GM12878 (cell line): ENCODE measurements around the gene ELOA. TPM values are rescaled to one million over a fixed set of nuclear protein-coding genes. Genes with fewer than 3 reads are reported as not detected.
"Not testable (repeated sequence)": the region's sequence is repeated elsewhere in the genome, so short reads cannot be mapped to it uniquely, and the experiment has no call there.

Source experiments
- ATAC-seq: fragments of 200-7000 bp; cut with Tn5 transposase; 3 replicates; pipeline ENCODE4 v1.9.1; 2020; ENCODE audit warnings: mild to moderate bottlenecking, moderate library complexity
- BruUV-seq: library from RNA; stranded (reverse); fragments of 400-500 nt; replicated peaks from 2 replicates; lab custom pipeline; 2021; lab: Mats Ljungman, UMichigan
- CTCF ChIA-PET: fragments of 300-600 bp; sonication (Branson Sonifier 250); formaldehyde crosslinking; extraction: SDS; loops from one replicate; lab custom pipeline; 2021; ENCODE audit warnings: inconsistent platforms; lab: Yijun Ruan, JAX
- POLR2A ChIA-PET: fragments of 350-600 bp; formaldehyde crosslinking; extraction: SDS; loops from one replicate; lab custom pipeline; 2021; ENCODE audit warnings: inconsistent platforms; lab: Charles Lee
- RAD21 ChIA-PET: fragments of 300-600 bp; sonication (Branson Sonifier 250); formaldehyde crosslinking; loops from one replicate; lab custom pipeline; 2023; ENCODE audit warnings: antibody characterized with exemption; ENCODE audit not compliant: unreplicated experiment; lab: Charles Lee
- SMC1A ChIA-PET: fragments of 300-600 bp; sonication (Branson Sonifier 250); formaldehyde crosslinking; loops from one replicate; lab custom pipeline; 2023; ENCODE audit not compliant: unreplicated experiment, uncharacterized antibody; lab: Charles Lee
- DNase-seq: peaks from one replicate; pipeline ENCODE4 v3.0.0-alpha.2; 2011; ENCODE audit warnings: low read depth, low spot score
- FAIRE-seq: peaks from 3 replicates; lab custom pipeline; 2011; peaks lifted over from hg19 to GRCh38; lab: Jason Lieb, UNC
- H2AFZ ChIP-seq: 2 replicates; pipeline ENCODE4 v1.6.0; 2011; ENCODE audit warnings: low read depth, low read length, control low read depth; ENCODE audit not compliant: control insufficient read depth
- H3K27ac ChIP-seq: 2 replicates; pipeline ENCODE4 v1.5.1; 2011; ENCODE audit warnings: control low read depth; ENCODE audit not compliant: control insufficient read depth, insufficient read depth
- H3K27me3 ChIP-seq, 2 experiments: replicated peaks in 1 of 2; 2 replicates each; pipeline versions ENCODE4 v1.6.0 to v1.6.1; 2011; ENCODE audit warnings: low read length in 1 of 2; ENCODE audit not compliant: control insufficient read depth in 2 of 2, insufficient read depth in 2 of 2
- H3K36me3 ChIP-seq, 2 experiments: 2 replicates each; pipeline ENCODE4 v1.5.1; 2011; ENCODE audit warnings: low read length in 1 of 2; ENCODE audit not compliant: control insufficient read depth in 2 of 2, insufficient read depth in 2 of 2
- H3K4me1 ChIP-seq: 2 replicates; pipeline ENCODE4 v1.6.1; 2011; ENCODE audit warnings: mild to moderate bottlenecking, low read length, moderate library complexity, mixed read lengths; ENCODE audit not compliant: control insufficient read depth, insufficient read depth
- H3K4me2 ChIP-seq: 2 replicates; pipeline ENCODE4 v1.6.0; 2011; ENCODE audit warnings: control low read depth; ENCODE audit not compliant: control insufficient read depth, insufficient read depth
- H3K4me3 ChIP-seq: fragments of 200-600 bp; sonication (generic); 2 replicates; pipeline ENCODE4 v1.5.1; 2016
- H3K79me2 ChIP-seq: 2 replicates; pipeline ENCODE4 v1.6.0; 2011; ENCODE audit warnings: low read length; ENCODE audit not compliant: control insufficient read depth, insufficient read depth
- H3K9ac ChIP-seq: 2 replicates; pipeline ENCODE4 v1.8.0; 2011; ENCODE audit warnings: low read length, control low read depth, mixed read lengths; ENCODE audit not compliant: control insufficient read depth, insufficient read depth
- H3K9me3 ChIP-seq: replicated peaks from 3 replicates; pipeline ENCODE4 v1.5.1; 2011; ENCODE audit warnings: mild to moderate bottlenecking, low read length; ENCODE audit not compliant: control insufficient read depth, insufficient read depth
- H4K20me1 ChIP-seq: 2 replicates; pipeline ENCODE4 v1.6.0; 2011; ENCODE audit not compliant: control insufficient read depth, insufficient read depth
- KAT2A ChIP-seq: conservative IDR thresholded peaks from 2 replicates; pipeline ENCODE4 v1.6.1; 2011; ENCODE audit warnings: low read depth, low read length; ENCODE audit not compliant: control insufficient read depth
- SMC3 ChIP-seq: IDR thresholded peaks from 2 replicates; pipeline ENCODE4 v1.6.1; 2011; ENCODE audit warnings: low read length, improper control_type of control experiment, borderline replicate concordance
- WGBS: methylation state at CpG from one replicate; pipeline ENCODE4 v1.1.6; 2016; ENCODE audit warnings: low lambda C conversion rate; ENCODE audit not compliant: insufficient replicate concordance, insufficient coverage; ENCODE audit errors: missing lambda C conversion rate; 5-methylcytosine and 5-hydroxymethylcytosine counted together
- in situ Hi-C: fragments of 300-500 bp; cut with MboI; formaldehyde crosslinking; loops from 9 replicates; pipeline ENCODE4 v1.14.3; 2018; ENCODE audit warnings: mixed read lengths
- intact Hi-C: fragments of 100-400 bp; cut with micrococcal nuclease; formaldehyde crosslinking; loops from one replicate; pipeline ENCODE4 v1.14.2; 2022; ENCODE audit not compliant: unreplicated experiment
- polyA plus RNA-seq, 11 experiments: library from polyadenylated mRNA; depleted of rRNA in 4 of 11; unstranded in 6 of 11; stranded (reverse) in 5 of 11; fragments of >200 nt; fragmentation: Nextera tagmentation in 4 of 11; fragmentation: Illumina TruSeq in 1 of 11; extraction: Ambion mirVana in 4 of 11; extraction: Trizol in 1 of 11; gene quantifications; 1 replicate in 1 of 11; 2 replicates in 10 of 11; pipeline versions ENCODE4 v1.2.1 to v1.2.3, GENCODE V29; 2011 to 2016; ENCODE audit warnings: inconsistent platforms in 2 of 11, missing spikeins in 2 of 11, low read depth in 1 of 11
- total RNA-seq, 4 experiments: library from RNA; depleted of rRNA in 3 of 4; stranded (reverse); fragments of >200 nt in 3 of 4; fragmentation: Illumina TruSeq in 1 of 4; extraction: Trizol in 1 of 4; gene quantifications; 2 replicates each; pipeline versions ENCODE4 v1.2.1 to v1.2.3, GENCODE V29; 2013 to 2021

ELOA gene
- total and polyA plus RNA-seq, 10 of the 15 experiments (the other 5 are each of a cell fraction or from before 2014, with no cell fraction given): 20.1 to 63.6 (median 39.8) TPM

DNA sequence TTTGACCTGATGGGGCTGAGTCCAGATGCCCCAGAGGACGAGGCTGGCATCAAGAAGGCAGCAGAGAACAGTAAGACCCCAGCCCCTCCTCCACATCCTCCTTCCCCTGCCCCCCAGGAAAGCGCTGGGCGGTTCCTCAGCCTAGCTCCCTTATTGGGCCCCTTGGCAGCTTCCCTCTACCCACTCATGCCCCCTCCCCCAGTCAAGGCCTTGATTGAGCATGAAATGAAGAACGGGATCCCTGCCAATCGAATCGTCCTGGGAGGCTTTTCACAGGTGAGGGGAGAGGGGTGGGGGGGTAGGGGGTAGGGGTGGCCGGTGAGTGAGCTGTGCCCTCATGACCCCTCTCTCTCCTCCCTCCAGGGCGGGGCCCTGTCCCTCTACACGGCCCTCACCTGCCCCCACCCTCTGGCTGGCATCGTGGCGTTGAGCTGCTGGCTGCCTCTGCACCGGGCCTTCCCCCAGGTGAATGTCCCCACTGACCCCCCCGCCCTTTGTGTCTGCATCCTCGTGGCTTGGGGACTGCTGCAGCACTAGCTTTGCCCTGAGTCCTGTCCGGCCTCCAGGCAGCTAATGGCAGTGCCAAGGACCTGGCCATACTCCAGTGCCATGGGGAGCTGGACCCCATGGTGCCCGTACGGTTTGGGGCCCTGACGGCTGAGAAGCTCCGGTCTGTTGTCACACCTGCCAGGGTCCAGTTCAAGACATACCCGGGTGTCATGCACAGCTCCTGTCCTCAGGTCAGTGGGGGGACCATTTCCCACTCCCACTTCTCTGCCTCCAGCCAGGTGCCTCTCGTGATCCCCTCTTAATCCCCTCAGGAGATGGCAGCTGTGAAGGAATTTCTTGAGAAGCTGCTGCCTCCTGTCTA lies 50.8 kb downstream of the ELOA start (continued):
- no peak for TF ChIP-seq KAT2A
- TF ChIP-seq SMC3: no peak

DNA sequence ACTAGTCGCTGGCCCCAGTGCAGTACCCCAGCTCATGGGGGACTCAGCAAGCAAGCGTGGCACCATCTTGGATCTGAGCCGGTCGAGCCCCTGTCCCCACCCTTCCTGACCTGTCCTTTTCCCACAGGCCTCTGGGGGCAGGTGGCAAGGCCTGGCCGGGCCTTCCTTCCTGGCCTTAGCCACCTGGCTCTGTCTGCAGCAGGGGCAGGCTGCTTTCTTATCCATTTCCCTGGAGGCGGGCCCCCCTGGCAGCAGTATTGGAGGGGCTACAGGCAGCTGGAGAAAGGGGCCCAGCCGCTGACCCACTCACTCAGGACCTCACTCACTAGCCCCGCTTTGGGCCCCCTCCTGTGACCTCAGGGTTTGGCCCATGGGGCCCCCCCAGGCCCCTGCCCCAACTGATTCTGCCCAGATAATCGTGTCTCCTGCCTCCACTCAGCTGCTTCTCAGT lies 51.5 kb downstream of the ELOA start:
- H3K9me3 ChIP-seq, POLR2A ChIA-PET, BruUV-seq, DNase-seq, RAD21 ChIA-PET, ATAC-seq, H3K27me3 ChIP-seq, intact Hi-C loops, H3K27ac ChIP-seq, H3K9ac ChIP-seq, FAIRE-seq, H3K4me2 ChIP-seq, H2AFZ ChIP-seq, H3K4me3 ChIP-seq, SMC1A ChIA-PET, H4K20me1 ChIP-seq: not testable (repeated sequence)
- Histone ChIP-seq H3K79me2 (peaks cover 30% of the 10 kb centered on the region), H3K4me1 (peaks cover 14% of the 10 kb centered on the region), H3K36me3 (peaks cover 4 to 16% of the 10 kb centered on the region in 2 experiments; a peak in 3 of 4 replicates)
- CTCF ChIA-PET: interaction anchor here (1.2 to 1.4 kb wide), 2 partner anchors 15 to 20 kb away, joined by 3 read pairs; no protein-coding TSS in a partner anchor
- in situ Hi-C loops: loop anchor here (25.0 kb wide), 1 partner anchor 1443 kb away; the partner anchor contains the start of genes RSRP1 and SYF2
- whole genome bisulfite sequencing: 80% methylated on average over 9 of the region's 9 CpGs
